ENCODE data around the gene DLGAP1.
"Not testable (repeated sequence)": the region's sequence is repeated elsewhere in the genome, so short reads cannot be mapped to it uniquely, and the experiment has no call there.

DLGAP1 gene

GRCh38 chr18:3472681-3473544 lies 982.2 kb downstream of the DLGAP1 start:
- no peak for DNase-seq

- not testable (repeated sequence) for DNase-seq
Measured at GRCh38 chr18:3472121-3472520, 983.0 kb downstream of the DLGAP1 start.

GRCh38 chr18:3471141-3471648 lies 983.9 kb downstream of the DLGAP1 start:
- DNase-seq, result no peak

- DNase-seq, result no peak
Measured at GRCh38 chr18:3468833-3469232, 986.3 kb downstream of the DLGAP1 start.

GRCh38 chr18:3468066-3468705 lies 986.9 kb downstream of the DLGAP1 start:
- no peak for DNase-seq

- no peak for DNase-seq
Measured at GRCh38 chr18:3466872-3467271, 988.2 kb downstream of the DLGAP1 start.

- no peak for DNase-seq
Measured at GRCh38 chr18:3466045-3466444, 989.1 kb downstream of the DLGAP1 start.

- no peak for DNase-seq
Measured at GRCh38 chr18:3463051-3463450, 992.1 kb downstream of the DLGAP1 start.

- no peak for DNase-seq
Measured at GRCh38 chr18:3461704-3462103, 993.4 kb downstream of the DLGAP1 start.

GRCh38 chr18:3460823-3461398 lies 994.2 kb downstream of the DLGAP1 start:
- no peak for DNase-seq

GRCh38 chr18:3458952-3459853 lies 995.9 kb downstream of the DLGAP1 start:
- no peak for DNase-seq

GRCh38 chr18:3458378-3458777 lies 996.7 kb downstream of the DLGAP1 start:
- DNase-seq, result no peak

GRCh38 chr18:3457261-3457724 lies 997.8 kb downstream of the DLGAP1 start:
- no peak for DNase-seq

GRCh38 chr18:3456686-3457069 lies 998.4 kb downstream of the DLGAP1 start:
- peak; percentile 62 for DNase-seq

- DNase-seq, result no peak
Measured at GRCh38 chr18:3455907-3456685, 999.0 kb downstream of the DLGAP1 start.

- no peak for DNase-seq
Measured at GRCh38 chr18:3455090-3455635, 999.9 kb downstream of the DLGAP1 start.

GRCh38 chr18:3454365-3455089 lies 1000.6 kb downstream of the DLGAP1 start:
- peak; percentile 27 for DNase-seq

- peak; percentile 7 for DNase-seq
Measured at GRCh38 chr18:3453540-3454364, 1001.4 kb downstream of the DLGAP1 start.

- no peak for DNase-seq
Measured at GRCh38 chr18:3452750-3453539, 1002.2 kb downstream of the DLGAP1 start.
